HG03066 (cell line): ENCODE results near the gene VEZT.

ENCODE experiments used
- ATAC-seq: cut with Tn5 transposase; IDR thresholded peaks from one replicate; pipeline ENCODE4 v1.9.1; 2021; ENCODE audit warnings: low read depth; ENCODE audit not compliant: unreplicated experiment

Gene VEZT

DNA sequence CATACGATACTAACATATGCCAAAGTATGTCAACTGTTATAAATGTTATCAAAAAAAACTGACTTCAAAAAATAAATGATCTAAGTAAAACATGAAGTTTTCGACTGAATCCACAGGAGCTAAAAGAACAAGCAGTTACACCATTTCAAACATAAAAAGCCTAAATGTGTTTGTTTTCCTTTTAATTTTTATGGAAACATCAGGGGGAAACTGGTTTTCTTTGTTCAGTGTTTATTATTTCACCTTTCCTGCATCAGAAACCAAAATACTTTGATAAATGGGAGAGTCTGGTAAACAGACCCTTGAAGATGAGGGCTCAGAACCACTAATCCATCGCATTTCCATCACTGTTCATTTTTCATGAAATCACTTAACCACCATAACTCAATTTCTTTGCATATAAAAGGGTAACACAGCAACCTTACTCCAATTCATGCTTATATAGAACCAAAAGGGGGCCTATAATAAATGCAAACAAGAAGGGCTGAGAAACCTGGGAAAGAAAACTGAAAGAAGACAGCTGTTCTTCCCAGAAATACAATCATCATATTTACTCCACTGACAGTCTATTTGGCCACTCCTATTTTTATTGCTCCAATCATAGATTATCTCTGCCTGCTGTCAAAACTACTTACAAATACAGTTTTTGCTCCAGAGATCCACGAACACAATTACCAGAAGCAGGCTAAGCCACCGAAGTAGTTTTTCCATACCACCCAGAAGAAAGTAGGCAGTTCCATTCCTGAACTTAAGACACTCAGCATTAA lies 17.3 kb upstream of the VEZT start:
- no peak for ATAC-seq

DNA sequence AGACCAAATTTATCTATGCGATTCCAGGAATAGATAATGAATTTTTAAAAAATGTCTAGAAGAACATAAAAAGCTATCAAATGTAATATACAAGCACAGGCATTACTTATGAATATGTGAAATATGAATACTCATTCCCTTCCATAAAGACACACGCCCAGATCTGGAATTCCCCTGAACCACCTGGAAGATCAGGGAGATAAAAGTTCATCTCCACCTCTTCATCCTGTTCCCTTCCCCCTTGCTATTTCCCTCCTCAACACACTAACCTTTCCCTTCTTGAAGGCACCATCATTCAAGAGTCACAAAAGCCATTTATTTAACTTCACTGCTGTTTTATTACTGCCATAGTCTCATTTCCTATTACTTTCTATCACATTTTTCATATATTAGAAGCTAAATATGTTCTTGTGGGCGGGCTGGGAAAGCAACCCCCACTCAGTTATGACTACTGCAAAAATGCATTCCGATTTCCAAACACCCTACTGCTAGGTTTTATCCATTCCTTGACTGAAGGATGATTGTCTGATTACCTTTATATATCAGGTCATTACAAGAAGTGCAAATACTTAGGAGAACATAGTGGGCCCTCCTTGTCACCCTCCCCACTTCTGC lies 16.4 kb upstream of the VEZT start:
- no peak for ATAC-seq

DNA sequence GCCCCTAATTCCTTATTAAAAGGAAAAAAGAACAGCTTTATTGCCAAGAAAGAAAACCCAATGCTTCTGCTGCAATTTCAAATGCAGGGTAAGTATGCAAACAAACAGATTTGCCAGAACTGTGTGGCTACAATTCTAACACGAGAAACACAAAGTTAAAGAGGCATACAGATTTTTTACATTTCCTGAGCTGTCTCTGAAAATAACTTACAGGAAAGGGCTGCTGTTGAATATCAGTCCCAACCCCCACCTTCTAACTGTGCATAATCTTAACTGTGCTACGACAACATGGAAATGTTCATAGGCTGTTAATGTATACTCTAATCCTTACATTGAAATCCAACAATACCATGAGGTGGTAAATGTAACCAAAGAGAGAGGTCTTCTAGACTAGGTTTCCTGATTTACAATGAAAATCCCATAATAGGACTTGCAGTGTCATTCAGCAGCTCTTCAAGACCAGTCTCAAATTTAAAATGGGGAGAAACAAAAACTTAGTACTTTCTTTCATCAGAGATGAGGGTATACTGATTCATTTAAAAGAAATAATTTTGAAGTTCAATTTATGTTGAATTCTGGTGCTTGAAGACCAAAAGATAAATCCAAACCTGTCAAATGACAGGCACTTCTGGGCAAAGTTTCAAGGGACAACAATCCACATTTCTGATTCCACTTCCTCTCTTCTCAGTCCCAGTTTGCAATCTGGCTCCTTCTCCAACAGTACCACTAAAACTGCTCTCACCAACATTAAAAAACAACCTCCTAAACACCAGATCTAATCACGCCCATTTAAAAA lies 14.7 kb upstream of the VEZT start:
- ATAC-seq, result no peak

DNA sequence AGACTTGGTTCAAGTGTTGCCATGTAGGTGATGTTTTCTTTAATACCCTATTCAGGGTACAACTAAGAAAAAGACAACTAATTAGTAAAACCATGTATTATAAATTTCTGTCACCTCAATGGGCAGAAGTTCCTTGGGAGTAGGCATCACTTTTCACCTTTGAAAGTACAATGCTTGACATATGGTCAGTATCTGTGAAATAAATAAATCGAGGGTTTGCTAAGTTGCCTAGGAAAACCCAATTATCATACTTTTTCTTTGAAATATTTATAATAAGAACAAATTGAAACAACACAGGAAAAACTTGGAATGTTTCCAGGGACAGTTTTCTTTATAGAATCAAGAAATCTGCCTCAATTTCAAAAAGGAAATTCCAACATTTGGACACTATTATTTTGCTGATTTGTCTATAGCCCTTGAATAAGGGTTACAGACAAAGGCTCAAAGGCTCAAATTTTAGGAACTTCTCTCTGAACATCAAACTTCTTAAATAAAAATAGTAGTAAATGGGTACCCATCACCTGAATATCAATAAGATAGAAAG lies 14.0 kb upstream of the VEZT start:
- no peak for ATAC-seq

DNA sequence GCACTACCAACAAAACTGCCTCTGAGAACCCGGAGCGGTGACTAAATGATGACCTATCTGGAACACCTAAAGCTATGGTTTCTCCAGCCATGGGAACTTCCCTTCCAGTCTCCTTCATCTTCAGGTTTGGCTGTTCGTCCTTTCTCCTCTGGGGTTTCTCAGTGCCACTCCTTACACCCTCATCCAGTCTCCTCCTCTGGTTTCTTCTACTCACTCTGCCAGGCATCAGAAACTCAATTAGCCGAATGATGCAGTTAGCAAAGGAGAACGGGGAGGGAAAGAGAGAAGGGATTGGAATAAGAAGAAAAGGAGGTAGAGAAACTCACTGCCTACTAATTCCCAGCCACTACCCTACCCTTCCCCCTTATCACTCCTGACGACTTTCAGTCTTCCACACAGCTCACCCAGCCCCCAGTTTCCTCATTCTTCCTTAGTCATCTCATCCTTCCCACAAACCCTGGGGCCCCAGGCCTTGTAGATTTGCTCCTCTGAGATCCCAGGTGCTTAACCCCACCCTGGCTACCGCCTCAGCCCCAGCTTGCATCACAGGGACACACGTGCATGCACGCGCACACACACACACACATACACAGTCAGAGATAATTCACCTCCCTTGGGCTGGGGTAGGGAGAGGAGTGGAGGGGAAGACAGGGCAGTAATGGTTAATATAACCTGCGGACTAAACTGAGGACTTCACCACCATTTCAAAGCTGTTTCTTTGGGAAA lies 13.3 kb upstream of the VEZT start:
- ATAC-seq, result no peak

DNA sequence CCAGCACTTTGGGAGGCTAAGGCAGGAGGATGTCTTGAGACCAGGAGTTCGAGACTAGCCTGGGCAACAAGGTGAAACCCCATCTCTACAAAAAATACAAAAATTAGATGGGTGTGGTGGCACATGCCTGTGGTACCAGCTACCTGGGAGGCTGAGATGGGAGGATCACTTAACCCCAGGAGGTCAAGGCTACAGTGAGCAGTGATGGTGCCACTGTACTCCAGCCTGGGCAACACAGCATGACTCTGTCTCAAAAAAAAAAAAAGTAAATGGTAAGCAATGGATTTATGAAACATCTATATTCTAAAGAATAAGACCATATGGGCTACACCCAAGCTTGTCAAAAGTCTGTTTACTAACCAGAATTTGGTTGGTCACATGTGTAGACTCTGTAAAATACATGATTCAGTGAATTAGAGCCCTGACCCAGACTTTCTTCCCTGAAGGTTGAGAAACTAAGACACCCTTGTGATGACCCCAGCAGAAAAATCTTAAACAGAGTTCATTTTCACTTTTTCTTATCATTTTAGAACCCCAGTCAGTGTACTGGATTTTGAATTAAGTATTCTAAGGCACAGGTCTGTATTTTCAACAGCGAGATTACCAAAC lies 12.5 kb upstream of the VEZT start:
- no peak for ATAC-seq

DNA sequence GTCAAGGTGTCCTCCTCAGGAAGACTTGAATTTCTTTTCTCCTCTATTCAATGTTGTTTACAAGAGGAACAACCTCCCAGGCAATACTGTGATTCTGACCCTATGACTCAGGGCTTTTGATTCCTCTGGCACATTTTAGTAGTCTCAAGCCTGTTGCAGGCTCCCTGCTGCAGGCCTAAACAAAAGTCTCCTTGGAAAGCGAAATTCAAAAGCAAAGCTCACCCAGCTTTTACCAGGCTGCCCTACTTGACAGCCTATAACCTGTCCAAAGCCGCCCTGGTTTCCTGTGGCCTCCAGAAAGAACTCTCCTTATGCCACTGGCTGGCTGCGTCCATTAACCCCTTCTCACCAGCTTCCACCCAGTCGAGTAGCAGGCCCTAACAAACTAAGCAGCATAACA lies 11.9 kb upstream of the VEZT start:
- ATAC-seq, result no peak

DNA sequence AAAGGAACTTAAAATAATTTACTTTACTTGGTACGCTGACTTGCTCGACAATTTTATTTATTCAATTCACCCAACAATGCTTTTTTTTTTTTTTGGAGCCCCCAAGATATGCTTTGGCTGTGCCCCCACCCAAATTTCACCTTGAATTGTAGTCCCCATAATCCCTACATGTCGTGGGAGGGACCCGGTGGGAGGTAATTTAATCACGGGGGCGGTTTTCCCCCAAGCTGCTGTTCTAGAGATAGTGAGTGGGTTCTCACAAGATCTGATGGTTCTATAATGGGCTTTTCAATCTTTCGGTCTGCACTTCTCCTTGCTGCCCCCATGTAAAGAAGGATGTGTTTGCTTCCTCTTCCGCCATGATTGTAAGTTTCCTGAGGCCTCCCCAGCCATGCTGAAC lies 10.7 kb upstream of the VEZT start:
- ATAC-seq, result no peak

DNA sequence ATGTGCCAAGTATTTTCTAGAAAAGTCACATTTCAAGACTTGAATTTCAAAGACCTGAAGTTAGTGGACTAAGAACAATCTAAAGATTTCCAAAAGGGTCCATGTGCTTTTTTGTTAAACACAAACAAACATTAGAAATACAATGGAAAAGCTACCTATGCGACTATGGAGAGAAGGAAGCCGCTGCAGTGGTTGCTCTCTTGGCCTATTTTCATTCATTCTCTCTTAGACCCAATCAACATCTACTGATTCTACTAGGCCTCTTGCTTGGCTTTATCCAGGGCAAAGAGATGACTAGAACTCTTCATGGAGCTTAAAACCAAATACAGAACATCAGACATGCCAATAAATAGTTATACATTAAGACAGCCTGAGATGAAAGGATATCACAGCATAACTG lies 10.2 kb upstream of the VEZT start:
- no peak for ATAC-seq

DNA sequence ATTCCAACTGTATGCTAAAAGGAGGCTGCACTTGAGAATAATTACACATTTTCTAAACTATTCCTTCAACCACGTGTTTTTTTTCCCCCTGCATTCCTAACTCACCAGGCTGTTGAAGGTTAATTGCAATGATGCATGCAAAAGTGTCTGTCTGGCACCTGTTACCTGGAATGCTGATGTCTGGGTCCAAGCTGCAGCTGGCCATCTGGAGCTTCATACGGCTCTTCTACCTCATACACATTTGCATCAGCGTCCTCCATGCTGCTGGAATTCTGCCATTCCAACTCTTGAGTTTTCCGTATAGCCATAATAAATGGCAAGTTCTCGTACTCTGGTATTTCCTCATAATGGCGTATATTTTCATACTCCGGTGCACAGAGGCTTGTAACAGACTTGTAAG lies 8.9 kb upstream of the VEZT start:
- ATAC-seq, result no peak

DNA sequence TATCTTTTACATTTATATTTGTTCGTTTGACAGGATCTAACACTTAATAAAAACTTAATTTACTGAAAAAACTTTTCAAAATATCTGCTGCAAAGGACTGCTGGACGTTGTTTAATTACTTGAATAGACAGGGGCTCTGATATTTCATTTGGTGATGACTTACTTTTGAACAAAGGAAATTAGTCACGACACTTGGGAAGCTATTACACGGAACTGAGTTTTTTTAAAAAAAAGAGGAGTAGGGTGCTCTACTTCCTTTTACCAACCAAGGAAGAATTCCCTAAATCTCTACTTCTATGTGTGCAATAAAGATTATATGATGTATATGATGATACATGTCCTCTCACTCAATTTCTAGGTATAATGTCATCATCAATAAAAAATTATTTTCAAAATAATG lies 5.0 kb upstream of the VEZT start:
- no peak for ATAC-seq

DNA sequence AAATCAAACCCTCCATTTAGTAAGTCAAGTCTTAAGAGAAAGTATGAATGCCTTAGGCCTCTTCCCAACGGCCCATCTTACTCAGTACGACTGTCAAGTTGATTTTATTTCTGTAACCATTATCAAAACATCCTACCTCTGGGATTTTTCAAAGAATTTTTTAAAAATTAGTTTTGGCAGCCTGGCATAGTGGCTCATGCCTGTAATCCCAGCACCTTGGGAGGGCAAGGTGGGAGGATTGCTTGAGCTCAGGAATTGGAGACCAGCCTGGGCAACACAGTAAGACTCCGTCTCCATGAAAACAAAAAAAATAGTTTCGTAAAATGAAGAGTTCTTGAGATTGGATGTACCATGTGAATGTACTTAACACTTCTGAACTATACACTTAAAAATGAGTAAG lies 4.5 kb upstream of the VEZT start:
- no peak for ATAC-seq

DNA sequence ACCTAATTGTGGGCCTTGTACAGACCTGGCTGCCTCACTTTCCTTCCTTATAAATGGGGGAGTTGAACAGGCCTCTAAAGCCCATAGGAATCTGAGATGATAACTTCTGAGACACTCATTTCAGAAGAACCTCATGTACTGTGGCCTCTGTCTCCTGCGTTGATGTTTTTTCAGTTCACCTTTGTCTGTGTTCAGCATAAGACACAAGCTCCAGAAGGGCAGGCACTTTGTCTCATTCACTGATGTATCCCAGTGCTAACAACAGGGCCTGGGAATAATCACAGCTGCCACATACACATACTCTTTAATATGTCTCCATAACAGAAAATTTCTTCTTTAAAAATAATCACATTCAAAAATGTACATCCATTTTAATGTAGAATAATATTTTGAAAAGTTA lies 3.7 kb upstream of the VEZT start:
- ATAC-seq, result no peak

DNA sequence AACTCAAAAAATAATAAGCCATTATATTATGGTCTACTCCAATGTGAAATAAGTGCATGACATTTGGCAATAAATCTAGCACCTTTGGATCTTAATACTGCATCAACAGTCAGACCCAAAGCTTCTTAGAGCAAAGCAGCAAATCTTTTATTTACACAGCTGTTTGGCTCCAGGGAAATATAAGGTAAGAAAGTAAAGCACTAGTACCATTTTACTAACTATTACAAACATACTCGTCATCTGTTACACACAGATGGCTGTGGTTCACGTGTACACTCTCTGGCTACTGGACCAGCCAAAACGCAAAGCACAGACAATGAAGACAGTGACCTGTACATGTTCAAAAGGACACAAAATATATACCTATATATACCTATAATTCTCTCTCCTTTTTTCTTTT lies 3.1 kb upstream of the VEZT start:
- no peak for ATAC-seq

DNA sequence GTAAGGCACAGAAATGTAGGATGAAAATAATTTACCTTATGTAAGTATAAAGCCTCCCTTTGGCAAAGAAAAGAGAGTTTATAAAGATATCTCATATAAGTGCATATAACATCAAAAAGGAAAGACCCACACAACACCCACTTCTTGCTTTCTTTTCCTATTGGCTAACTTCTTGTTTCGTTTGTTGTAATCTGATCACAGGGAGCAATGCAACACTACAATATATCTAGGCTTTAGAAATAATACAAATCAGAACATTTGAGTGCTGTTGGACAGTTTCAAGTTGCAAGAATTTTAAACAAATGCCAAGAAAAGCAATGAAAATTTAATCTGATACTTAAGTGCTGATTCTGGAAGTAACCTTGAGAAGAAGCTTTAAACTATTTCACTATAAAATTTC lies 1.7 kb upstream of the VEZT start:
- ATAC-seq, result no peak

DNA sequence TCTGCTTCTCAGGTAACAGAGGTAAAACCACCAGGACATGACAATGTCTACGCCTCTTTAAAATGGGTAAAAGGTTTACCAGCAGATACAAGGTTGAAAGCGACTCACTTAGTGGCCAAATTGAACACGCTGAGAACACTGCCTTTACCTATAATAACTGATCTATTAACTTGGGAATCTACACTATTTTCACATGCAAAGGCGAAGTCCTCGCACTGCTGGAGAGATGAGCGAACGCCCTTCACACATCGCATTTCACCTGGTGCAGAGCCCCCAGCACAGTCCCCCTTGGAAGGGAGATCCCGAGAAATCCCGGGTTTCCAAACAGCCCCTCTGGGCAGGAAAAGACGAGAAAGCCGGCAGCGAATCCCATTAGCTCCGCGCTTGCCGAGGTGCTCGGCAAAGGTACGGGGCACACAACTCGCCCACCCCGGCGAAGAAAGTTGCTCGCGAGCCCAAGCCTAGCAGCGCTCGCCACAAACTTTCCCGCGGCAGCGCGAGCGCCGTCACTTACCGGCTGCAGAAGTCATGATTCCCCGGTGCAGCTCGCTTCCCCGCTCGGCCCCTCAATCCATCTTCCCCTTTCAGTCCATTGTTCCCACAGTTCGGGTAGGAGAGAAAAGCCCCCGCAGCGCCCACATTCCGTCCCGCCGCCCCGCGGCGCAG lies 763 bp upstream of the VEZT start:
- peak; percentile 21 for ATAC-seq

DNA sequence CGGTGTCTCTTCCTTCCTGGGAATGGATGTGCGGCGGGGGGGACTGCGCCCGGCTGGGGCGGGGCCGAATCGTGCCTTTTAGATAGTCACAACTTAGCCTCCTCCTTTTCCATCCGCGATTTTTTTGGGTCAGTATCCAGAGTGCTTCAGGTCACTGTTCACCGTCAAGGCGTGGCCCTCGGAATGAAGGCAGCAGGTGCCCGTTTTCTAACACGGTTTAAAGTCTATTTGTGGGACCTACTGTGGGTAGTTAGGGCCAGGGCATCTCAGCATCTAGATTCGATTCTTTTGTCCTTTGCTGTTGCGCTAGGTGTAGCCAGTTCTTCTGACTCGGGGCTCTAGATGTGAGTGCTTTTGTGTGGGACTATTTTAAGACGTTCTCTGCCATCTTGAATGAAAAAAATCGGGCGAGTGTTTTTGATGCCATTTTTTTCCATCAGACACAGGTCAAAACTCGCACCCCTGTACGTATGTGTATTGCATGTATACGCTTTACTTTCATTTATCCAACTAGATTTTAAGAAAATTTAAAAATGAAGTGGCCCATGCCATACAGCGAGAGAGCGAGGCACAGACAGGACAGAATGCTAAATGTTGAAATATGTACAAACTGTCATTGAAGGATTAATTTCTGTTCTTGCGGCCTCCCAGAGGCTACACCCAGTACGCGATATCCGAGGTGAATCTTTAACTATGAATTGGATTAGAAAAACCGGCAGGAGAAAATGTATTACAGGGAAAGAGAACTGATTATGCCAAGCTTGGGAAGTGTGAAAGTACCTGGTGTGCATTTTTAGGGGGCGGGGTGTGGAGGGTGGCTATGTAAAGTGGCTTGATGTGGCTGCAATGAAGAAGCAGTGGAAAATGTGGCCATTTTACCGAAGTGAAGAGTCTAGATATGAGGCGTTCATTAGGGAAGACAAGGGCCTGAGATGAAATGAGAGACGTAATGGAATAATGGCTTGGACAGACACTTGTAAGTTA lies 835 bp downstream of the VEZT start:
- peak; percentile 8 for ATAC-seq

DNA sequence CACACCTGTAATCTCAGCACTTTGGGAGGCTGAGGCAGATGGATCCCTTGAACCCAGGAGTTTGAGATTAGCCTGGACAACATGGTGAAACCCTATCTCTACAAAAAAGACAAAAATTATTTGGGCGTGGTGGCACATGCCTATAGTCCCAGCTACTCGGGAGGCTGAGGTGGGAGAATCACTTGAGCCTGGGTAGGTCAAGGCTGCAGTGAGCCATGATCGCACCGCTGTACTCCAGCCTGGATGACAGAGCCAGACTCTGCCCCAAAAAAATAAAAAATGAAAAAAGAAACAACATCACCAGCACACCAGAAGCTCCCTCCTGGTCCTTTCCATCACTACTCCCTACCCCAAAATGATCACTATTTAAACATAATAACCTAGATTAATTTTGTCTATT lies 2.6 kb downstream of the VEZT start:
- ATAC-seq, result no peak

DNA sequence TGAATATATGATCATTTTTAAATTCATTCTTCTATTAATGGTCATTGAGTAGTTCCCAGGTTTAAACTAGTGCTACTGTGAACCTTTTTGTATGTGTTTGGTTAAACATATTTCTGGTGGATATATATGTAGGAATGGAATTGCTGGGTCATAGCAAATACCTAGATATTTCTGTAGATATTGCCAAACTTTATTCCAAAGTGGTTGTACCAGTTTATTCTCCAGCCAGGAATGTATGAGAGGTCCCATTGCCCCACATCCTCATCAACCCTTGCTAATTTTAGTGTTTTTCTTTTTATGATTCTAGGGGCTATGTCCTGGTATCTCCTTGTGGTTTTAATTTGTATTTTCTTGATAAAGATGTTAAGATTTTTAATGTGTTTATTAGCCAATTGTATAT lies 3.1 kb downstream of the VEZT start:
- no peak for ATAC-seq
